NB4 (cell line): ENCODE measurements around the gene RUVBL2.

ENCODE experiments used
- POLR2A ChIP-seq: IDR thresholded peaks from 2 replicates; pipeline ENCODE4 v1.6.1; 2011; ENCODE audit warnings: mild to moderate bottlenecking; ENCODE audit not compliant: insufficient read length; ENCODE audit errors: extremely low read depth
- TF ChIP-seq, protein P1 (sequence below): IDR thresholded peaks from one replicate; pipeline ENCODE4 v1.5.1; 2012; ENCODE audit warnings: low read depth, low read length

GRCh38 chr19:48953990-48954594 is 39.6 kb upstream of the RUVBL2 start:
- TF ChIP-seq, protein P1, sequence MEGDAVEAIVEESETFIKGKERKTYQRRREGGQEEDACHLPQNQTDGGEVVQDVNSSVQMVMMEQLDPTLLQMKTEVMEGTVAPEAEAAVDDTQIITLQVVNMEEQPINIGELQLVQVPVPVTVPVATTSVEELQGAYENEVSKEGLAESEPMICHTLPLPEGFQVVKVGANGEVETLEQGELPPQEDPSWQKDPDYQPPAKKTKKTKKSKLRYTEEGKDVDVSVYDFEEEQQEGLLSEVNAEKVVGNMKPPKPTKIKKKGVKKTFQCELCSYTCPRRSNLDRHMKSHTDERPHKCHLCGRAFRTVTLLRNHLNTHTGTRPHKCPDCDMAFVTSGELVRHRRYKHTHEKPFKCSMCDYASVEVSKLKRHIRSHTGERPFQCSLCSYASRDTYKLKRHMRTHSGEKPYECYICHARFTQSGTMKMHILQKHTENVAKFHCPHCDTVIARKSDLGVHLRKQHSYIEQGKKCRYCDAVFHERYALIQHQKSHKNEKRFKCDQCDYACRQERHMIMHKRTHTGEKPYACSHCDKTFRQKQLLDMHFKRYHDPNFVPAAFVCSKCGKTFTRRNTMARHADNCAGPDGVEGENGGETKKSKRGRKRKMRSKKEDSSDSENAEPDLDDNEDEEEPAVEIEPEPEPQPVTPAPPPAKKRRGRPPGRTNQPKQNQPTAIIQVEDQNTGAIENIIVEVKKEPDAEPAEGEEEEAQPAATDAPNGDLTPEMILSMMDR: no peak
- TF ChIP-seq POLR2A: no peak
